Activated CD8-positive, alpha-beta T cell treated with anti-CD3 and anti-CD28 coated beads for 36 hours (primary cell): ENCODE measurements around the gene TNS3. TPM values are rescaled to one million over a fixed set of nuclear protein-coding genes. Genes with fewer than 3 reads are reported as not detected.

ENCODE experiments used
- ATAC-seq: fragments of 200-7000 bp; cut with Tn5 transposase; one replicate; pipeline ENCODE4 v1.10.0; 2021; ENCODE audit warnings: mild to moderate bottlenecking, moderate library complexity
- CTCF ChIA-PET: fragments of 350-600 bp; sonication (Branson Sonifier 250); formaldehyde crosslinking; loops from one replicate; lab custom pipeline; 2021; ENCODE audit warnings: antibody characterized with exemption; lab: Charles Lee
- POLR2A ChIA-PET: fragments of 350-600 bp; sonication (Branson Sonifier 250); formaldehyde crosslinking; loops from one replicate; lab custom pipeline; 2021; ENCODE audit warnings: antibody characterized with exemption; lab: Charles Lee
- DNase-seq: peaks from one replicate; pipeline ENCODE4 v3.0.0-alpha.2; 2020
- H3K27ac Mint-ChIP-seq: one replicate; pipeline ENCODE4 v1.8.0; 2021; ENCODE audit warnings: mild to moderate bottlenecking, mixed read lengths
- H3K27me3 Mint-ChIP-seq: one replicate; pipeline ENCODE4 v1.8.0; 2021; ENCODE audit warnings: mixed read lengths
- H3K36me3 Mint-ChIP-seq: one replicate; pipeline ENCODE4 v1.8.0; 2021; ENCODE audit warnings: low read depth, mixed read lengths
- H3K4me1 Mint-ChIP-seq: one replicate; pipeline ENCODE4 v1.8.0; 2021; ENCODE audit warnings: low read depth, mixed read lengths
- H3K4me3 Mint-ChIP-seq: one replicate; pipeline ENCODE4 v1.8.0; 2021; ENCODE audit warnings: mild to moderate bottlenecking, moderate library complexity, mixed read lengths
- H3K9me3 Mint-ChIP-seq: one replicate; pipeline ENCODE4 v1.8.0; 2021; ENCODE audit warnings: mixed read lengths
- CTCF ChIP-seq: fragments of 200-600 bp; IDR thresholded peaks from one replicate; pipeline ENCODE4 v1.8.0; 2022; ENCODE audit warnings: antibody characterized with exemption, mild to moderate bottlenecking
- intact Hi-C: fragments of 100-400 bp; cut with micrococcal nuclease; formaldehyde crosslinking; loops from one replicate; pipeline ENCODE4 v1.10.0; 2022
- total RNA-seq, 2 experiments: library from RNA; stranded (reverse); gene quantifications; one replicate each; pipeline ENCODE4 v1.2.3, GENCODE V29; 2021

TNS3 gene
- total RNA-seq, 2 experiments from 2014 or later: 0.04 to 0.16 TPM

GRCh38 chr7:47580811-47581331 lies 1.0 kb downstream of the TNS3 start:
- Mint-ChIP-seq H3K4me3 (no peak overlapping the region), H3K27me3 (peaks cover 23% of the 10 kb centered on the region), H3K36me3 (no peaks in the 10 kb centered on the region), H3K4me1 (peaks cover 5% of the 10 kb centered on the region), H3K27ac (no peak overlapping the region), H3K9me3 (no peaks in the 10 kb centered on the region)
- CTCF ChIA-PET: no interaction called here
- no peak for TF ChIP-seq CTCF
- POLR2A ChIA-PET: no interaction called here
- intact Hi-C loops: no loop called here
- ATAC-seq (no peak), DNase-seq (no peak)

- ChIA-PET CTCF (no interaction called here), POLR2A (no interaction called here)
- Mint-ChIP-seq H3K4me3 (no peak overlapping the region), H3K36me3 (no peaks in the 10 kb centered on the region), H3K27me3 (peaks cover 23% of the 10 kb centered on the region), H3K27ac (no peak overlapping the region), H3K4me1 (peaks cover 5% of the 10 kb centered on the region), H3K9me3 (no peaks in the 10 kb centered on the region)
- ATAC-seq (no peak), DNase-seq (no peak)
- intact Hi-C loops: no loop called here
- TF ChIP-seq CTCF: no peak
Measured at GRCh38 chr7:47580175-47580706, 1.7 kb downstream of the TNS3 start.

- Mint-ChIP-seq H3K9me3 (no peaks in the 10 kb centered on the region), H3K4me1 (peaks cover 5% of the 10 kb centered on the region), H3K36me3 (no peaks in the 10 kb centered on the region), H3K4me3 (no peak overlapping the region), H3K27me3 (peaks cover 23% of the 10 kb centered on the region), H3K27ac (no peak overlapping the region)
- no peak for TF ChIP-seq CTCF
- intact Hi-C loops: no loop called here
- ChIA-PET POLR2A (no interaction called here), CTCF (no interaction called here)
- no peak for ATAC-seq
- DNase-seq: no peak
Measured at GRCh38 chr7:47579458-47579857, 2.5 kb downstream of the TNS3 start.

GRCh38 chr7:47578579-47579270 lies 3.2 kb downstream of the TNS3 start:
- no peaks in the 10 kb centered on the region for H3K9me3 Mint-ChIP-seq
- intact Hi-C loops: no loop called here
- DNase-seq: peak; percentile 14
- no peak overlapping the region for H3K27ac Mint-ChIP-seq
- POLR2A ChIA-PET: no interaction called here
- peaks cover 23% of the 10 kb centered on the region for H3K27me3 Mint-ChIP-seq
- no peak overlapping the region for H3K4me3 Mint-ChIP-seq
- CTCF ChIA-PET: interaction anchor here (0.8 kb wide), 1 partner anchor 64 kb away, joined by 3 read pairs; no protein-coding TSS in a partner anchor
- no peak for TF ChIP-seq CTCF
- ATAC-seq: peak; percentile 20
- H3K36me3 Mint-ChIP-seq: no peaks in the 10 kb centered on the region
- peaks cover 5% of the 10 kb centered on the region for H3K4me1 Mint-ChIP-seq

GRCh38 chr7:47577321-47577919 lies 4.5 kb downstream of the TNS3 start:
- Mint-ChIP-seq H3K27me3 (peaks cover 13% of the 10 kb centered on the region), H3K4me3 (no peak overlapping the region), H3K27ac (no peak overlapping the region), H3K9me3 (no peaks in the 10 kb centered on the region), H3K4me1 (peaks cover 5% of the 10 kb centered on the region), H3K36me3 (no peaks in the 10 kb centered on the region)
- DNase-seq: no peak
- intact Hi-C loops: no loop called here
- no peak for ATAC-seq
- no peak for TF ChIP-seq CTCF
- CTCF ChIA-PET: no interaction called here
- POLR2A ChIA-PET: no interaction called here
